Endometrium (tissue), 2 donors: ENCODE measurements around the gene NCAPG2.

Source experiments
- FAIRE-seq: peaks from 2 replicates; lab custom pipeline; 2012; peaks lifted over from hg19 to GRCh38; lab: Jason Lieb, UNC
- donor health status: control.
- donor health status: control.

Gene NCAPG2

DNA sequence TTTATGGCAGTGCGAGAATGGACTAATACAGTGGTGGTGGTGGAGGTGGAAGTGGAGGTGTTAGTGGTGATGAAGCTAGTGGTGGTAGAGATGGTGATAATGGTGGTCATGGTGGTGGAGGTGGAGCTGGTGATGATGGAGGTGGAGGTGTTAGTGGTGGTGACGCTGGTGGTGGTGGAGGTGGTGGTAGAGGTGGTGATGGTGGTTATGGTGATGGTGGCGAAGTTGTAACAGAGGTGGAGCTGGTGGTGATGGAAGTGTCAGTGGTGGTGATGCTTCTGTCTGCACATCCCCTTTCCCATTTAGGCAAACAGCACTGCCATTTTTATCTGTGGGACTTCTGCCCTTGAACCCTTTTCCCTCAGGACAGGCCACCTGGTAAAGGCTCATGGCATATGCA is 109.5 kb downstream of the NCAPG2 start:
- FAIRE-seq = peak; percentile 50

DNA sequence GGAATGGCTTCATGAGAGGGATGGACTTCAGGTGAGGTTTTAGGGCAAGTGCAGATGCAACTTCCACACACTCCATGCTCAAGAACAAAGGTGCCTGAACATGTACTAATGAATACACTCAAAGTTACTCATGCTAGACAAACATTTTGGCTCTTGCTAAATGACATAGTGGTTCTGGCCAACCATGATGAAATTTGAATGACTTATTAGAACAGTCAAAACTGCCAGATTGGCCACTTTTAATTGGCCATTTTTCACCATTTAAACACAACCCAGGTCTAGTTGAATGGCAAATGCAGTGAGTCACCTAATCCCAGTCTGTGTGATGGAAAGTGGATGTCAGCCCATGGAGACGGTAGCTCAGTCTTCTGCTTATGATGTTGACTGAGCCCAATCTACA is 112.1 kb downstream of the NCAPG2 start:
- no peak for FAIRE-seq

GRCh38 chr7:158591944-158592343 is 112.7 kb downstream of the NCAPG2 start:
- FAIRE-seq = no peak

GRCh38 chr7:158590181-158590530 is 114.4 kb downstream of the NCAPG2 start:
- FAIRE-seq = no peak

GRCh38 chr7:158589653-158590052 is 115.0 kb downstream of the NCAPG2 start:
- no peak for FAIRE-seq

DNA sequence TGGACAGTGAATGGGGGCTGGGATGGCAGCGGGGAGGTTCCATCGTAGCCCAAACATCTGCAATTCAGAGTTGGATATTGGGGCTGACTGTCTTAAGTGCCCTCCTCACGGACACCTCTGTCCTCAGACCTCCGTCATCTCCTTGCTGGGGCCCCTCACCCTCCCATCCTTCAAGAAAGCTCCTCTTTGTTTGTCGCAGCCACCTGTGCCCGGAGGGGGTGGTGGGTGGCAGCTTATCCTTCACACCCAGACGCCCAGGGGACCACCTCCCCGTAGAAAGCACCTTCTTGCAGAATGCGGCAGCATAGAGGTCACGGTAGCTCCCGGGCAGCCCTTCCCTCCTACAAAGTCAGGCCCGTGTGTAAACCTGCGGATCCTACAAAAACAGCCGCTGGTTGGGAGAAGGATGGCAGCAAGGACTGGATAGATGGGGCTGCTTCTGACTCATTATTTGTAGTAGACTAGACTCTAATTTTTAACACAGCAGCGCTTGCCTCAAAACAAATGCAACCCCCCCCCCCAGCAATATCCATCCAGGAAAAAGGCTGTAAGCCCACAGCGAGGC is 115.6 kb downstream of the NCAPG2 start:
- no peak for FAIRE-seq

DNA sequence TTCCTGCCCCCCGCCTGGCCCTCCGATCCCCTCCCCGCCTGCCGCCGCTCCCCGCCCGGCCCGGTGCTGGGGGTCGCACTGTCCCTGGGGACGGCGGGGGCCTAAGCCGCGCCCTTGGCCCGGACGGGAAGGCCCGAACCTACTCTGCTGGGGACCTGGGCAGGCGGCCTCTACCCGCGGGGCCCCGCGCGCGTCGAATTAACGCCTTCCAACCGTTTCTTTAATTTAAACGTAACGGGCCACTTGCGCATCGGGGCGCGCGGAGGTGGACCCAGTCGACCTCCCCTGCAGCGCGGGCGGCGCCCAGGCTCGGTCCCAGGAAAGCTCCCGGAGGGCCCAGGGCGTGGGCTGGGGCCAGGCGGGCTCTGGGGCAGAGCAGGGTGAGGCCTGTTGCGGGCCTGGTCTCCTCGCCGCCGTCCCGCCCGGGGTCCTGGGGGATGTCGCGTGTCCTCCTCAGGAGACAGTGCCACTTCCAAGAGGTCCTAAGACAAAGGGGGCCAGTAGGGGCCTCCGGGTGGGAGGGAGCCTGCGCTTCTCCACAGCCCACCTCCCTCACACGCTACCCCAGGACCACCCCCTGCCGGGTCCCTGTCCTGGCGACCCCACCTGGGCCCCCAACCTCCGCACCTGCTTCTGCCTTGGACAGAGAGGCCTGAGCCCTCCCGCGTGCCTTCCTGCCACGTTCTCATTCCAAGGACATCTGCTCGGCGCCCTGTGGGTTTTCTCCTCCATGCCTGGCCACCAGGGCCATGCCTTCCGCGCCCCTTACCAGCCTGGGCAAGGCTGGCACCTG is 116.3 kb downstream of the NCAPG2 start:
- no peak for FAIRE-seq

DNA sequence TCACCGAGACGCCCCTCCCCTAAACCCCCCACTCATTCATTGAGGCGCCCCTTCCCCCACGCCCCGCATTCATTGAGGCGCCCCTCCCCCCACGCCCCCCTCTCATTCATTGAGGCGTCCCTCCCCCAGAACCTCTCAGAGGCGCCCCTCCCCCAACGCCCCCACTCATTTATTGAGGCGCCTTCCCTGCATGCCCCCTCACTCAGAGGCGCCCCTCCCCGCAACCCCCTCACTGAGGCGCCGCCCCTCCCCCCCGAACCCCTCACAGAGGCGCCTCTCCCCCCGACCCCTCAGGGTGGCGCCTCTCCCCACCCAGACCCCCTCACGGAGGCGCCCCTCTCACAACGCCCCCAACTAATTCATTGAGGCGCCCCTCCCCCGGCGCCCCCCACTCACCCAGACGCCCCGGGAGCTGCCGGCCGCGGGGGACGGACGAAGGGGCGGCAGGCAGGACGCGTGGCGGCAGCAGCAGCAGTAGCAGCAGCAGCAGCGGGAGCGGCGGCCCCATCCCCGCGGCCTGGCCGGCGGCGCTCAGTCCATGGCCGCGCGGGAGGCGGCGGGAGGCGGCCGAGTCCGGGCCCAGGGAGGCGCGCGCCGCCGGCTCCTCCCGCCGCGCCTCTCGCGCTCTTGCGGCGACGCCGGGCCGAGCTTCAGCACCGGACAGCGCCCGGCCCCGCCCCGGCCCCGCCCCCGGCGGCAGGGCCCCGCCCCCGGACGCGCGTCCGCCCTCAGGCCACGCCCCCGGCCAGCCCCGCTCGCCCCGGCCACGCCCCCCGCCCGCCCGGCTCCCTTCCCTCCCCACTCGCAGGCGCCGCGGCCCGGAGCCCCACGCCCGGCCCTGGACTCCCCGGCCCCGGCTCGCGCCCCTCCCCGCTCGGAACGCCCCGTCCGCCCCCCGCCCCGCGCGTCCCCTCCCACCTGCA is 117.2 kb downstream of the NCAPG2 start, which contains the start of gene PTPRN2:
Gene PTPRN2 (minus strand): TSS at position 662 of the 923 bp plus-strand sequence.
- FAIRE-seq = no peak

DNA sequence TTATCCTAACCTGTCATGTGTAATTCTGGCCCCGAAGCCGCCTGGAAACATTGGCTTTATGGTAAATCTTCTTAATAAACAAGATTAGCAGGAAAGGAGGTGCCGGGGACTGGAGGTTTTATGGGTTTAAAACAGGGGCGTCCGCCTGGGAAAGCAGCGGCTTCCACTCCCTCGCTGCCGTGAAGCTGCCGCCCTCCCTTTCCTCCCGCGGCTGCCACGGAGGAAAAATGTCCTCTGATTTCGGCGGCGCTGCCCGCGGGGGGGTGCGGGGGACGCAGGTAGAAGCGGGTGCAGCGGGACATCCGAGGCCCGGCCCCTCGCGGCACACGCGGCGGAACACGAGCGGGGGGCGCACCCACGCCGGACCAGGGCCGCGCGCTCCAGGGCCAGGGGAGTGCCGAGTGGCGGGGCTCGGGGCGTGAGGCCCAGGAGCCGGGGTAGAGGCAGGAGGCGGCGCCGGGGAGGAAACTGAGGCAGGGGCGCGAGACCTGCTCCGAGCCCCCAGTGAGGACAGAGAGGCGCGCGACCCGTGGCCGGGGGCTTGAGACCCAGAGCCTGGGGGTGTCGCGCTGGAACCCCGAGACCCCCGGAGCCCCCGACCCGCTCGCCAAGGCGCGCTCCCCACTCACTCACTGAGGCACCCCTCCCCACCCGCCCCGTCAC is 118.0 kb downstream of the NCAPG2 start:
- FAIRE-seq = no peak

DNA sequence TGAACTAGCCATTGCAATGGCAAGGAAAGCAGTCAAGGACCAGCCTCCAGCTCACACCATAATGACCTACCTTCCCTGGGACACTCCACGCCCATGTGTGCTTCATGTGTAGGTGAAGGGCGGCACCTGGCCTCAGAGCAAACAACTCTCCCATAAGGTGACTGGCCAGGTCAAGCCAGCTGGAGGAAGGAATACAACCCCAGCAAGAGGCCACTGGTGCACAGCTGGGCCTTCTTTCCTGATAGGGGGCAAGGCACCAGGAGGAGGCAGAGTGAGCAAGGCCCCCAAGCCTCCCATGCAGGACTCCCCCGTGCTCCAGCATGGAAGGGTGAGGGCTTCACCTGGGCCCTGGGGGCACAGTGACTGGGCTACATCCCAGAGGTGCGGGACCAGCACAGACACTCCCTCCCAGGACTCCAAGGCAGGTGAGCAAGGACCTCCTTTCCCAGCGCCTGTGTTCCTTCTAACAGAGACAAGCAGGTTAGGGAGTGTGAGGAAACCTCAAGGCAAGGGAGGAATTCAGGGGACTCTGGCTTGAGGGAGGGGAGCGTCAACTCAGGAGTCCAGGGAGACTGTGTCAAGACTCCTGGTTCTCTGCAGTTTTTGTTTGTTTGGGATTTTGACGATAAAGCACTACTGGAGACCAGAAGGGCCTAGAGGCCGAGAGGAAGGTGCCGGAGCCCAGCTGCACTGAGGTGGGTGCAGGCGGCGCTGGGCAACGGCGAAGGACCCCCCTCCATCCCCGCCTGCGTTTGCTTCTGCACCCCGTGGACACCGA is 118.7 kb downstream of the NCAPG2 start:
- no peak for FAIRE-seq

DNA sequence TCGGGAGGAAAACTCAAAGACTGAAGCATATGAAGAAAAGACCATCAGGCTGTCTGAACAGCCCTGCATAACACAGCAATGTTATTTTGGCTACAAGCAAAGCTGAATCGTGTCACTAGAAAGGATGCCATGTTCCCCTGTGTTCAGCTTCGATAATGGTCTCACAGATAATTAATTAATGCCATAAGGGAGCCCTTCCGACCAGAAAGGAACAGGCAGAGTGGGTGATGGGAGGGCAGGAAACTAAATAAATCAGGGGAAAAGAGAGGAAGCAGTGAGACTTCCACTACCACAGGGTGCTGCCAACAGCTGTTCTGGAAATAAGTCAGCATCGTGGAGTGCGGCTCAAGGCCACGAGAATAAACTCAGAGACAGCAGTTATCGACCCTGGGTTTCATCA is 120.2 kb downstream of the NCAPG2 start:
- no peak for FAIRE-seq

DNA sequence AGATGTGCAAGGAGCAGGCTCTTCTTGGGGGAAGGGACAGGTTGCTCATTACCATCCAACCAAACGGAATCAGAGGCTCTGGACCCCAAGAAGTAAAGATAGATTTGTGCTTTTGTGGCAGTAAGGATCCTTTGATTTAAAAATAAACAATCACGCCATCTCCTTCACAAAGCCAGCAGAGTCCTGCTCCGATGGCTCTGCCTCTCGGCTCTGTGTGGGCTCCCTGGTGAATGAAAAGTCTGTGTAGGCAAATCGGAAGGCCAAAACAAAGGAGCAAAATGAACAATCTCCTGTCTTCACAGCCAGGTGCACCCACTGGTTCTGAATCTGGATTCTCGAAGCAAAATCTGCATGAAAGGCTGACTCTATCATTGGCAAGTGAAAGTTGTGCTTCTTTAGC is 120.8 kb downstream of the NCAPG2 start:
- FAIRE-seq = no peak

GRCh38 chr7:158583143-158583542 is 121.5 kb downstream of the NCAPG2 start:
- no peak for FAIRE-seq

DNA sequence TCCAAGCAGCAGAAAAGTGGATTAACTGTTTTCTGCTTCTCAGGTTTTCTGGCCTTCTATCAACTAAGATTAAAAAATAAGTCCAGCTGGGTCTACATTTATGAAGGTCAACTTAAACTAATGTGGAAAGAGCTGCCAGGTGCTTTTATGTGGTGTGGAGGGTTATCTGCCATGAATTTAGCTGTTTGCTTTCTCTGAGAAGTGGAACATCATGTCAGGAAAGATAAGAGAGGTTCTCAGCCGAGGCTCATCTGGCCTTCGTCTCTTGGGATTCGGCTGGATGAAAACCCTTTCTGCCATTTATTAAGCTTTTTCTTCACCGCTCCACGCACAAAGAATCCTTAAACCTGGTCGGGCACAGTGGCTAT is 122.5 kb downstream of the NCAPG2 start:
- FAIRE-seq = no peak

GRCh38 chr7:158581440-158582088 is 123.0 kb downstream of the NCAPG2 start:
- no peak for FAIRE-seq
